Caco-2 (cell line): ENCODE results near the gene RGS5. TPM values are rescaled to one million over a fixed set of nuclear protein-coding genes. Genes with fewer than 3 reads are reported as not detected.

Experiments
- BruUV-seq: library from RNA; stranded (reverse); fragments of 400-500 nt; replicated peaks from 2 replicates; lab custom pipeline; 2021; lab: Mats Ljungman, UMichigan
- CTCF ChIA-PET: fragments of 300-600 bp; sonication (Branson Sonifier 250); formaldehyde crosslinking; loops from one replicate; lab custom pipeline; 2022; ENCODE audit warnings: antibody characterized with exemption; lab: Charles Lee
- POLR2A ChIA-PET: fragments of 300-600 bp; sonication (Branson Sonifier 250); formaldehyde crosslinking; loops from one replicate; lab custom pipeline; 2022; ENCODE audit warnings: antibody characterized with exemption; lab: Charles Lee
- DNase-seq, 2 experiments: peaks; one replicate each; pipeline versions ENCODE4 v3.0.0 to v3.0.0-alpha.2; 2020 to 2022
- H3K27me3 ChIP-seq: replicated peaks from 2 replicates; pipeline ENCODE4 v1.6.0; 2011; ENCODE audit warnings: low read length; ENCODE audit not compliant: control insufficient read depth, insufficient read depth
- H3K36me3 ChIP-seq: 2 replicates; pipeline ENCODE4 v1.5.1; 2011; ENCODE audit warnings: low read length; ENCODE audit not compliant: control insufficient read depth, insufficient read depth
- H3K4me1 ChIP-seq: fragments of 250-450 bp; sonication (Bioruptor Pico); 2 replicates; pipeline ENCODE4 v1.5.1; 2020; ENCODE audit warnings: mild to moderate bottlenecking
- H3K4me3 ChIP-seq: 2 replicates; pipeline ENCODE4 v1.5.1; 2011; ENCODE audit warnings: low read depth, mild to moderate bottlenecking, control low read depth, low read length
- H3K9me3 ChIP-seq: fragments of 250-450 bp; sonication (Bioruptor Pico); 2 replicates; pipeline ENCODE4 v1.5.1; 2020; ENCODE audit warnings: mild to moderate bottlenecking, moderate library complexity
- H3K27ac Mint-ChIP-seq: one replicate; pipeline ENCODE4 v1.8.0; 2022; ENCODE audit warnings: mixed read lengths; ENCODE audit not compliant: unreplicated experiment
- H3K27me3 Mint-ChIP-seq: one replicate; pipeline ENCODE4 v1.8.0; 2022; ENCODE audit warnings: mixed read lengths; ENCODE audit not compliant: insufficient read depth, unreplicated experiment
- H3K36me3 Mint-ChIP-seq: one replicate; pipeline ENCODE4 v1.8.0; 2022; ENCODE audit warnings: mild to moderate bottlenecking, mixed read lengths; ENCODE audit not compliant: insufficient read depth, unreplicated experiment
- H3K4me1 Mint-ChIP-seq: one replicate; pipeline ENCODE4 v1.8.0; 2022; ENCODE audit warnings: low read depth, mixed read lengths; ENCODE audit not compliant: unreplicated experiment
- H3K4me3 Mint-ChIP-seq: one replicate; pipeline ENCODE4 v1.8.0; 2022; ENCODE audit warnings: mild to moderate bottlenecking, moderate library complexity, mixed read lengths; ENCODE audit not compliant: unreplicated experiment
- H3K9me3 Mint-ChIP-seq: one replicate; pipeline ENCODE4 v1.8.0; 2022; ENCODE audit warnings: mixed read lengths; ENCODE audit not compliant: unreplicated experiment
- intact Hi-C: fragments of 100-400 bp; cut with micrococcal nuclease; formaldehyde crosslinking; loops from one replicate; pipeline ENCODE4 v1.10.0; 2022; ENCODE audit not compliant: unreplicated experiment
- total RNA-seq: library from RNA; stranded (reverse); gene quantifications from 2 replicates; pipeline ENCODE4 v1.2.3, GENCODE V29; 2022
- TF ChIP-seq, protein P1 (sequence below), 2 experiments: fragments of 200-600 bp in 1 of 2; IDR thresholded peaks; 1 replicate in 1 of 2; 2 replicates in 1 of 2; pipeline versions ENCODE4 v1.5.1 to v1.8.0; 2011 to 2022; ENCODE audit warnings: antibody characterized with exemption in 1 of 2, control low read depth in 1 of 2, inconsistent platforms in 1 of 2, low read depth in 1 of 2, low read length in 1 of 2, mild to moderate bottlenecking in 1 of 2, moderate library complexity in 1 of 2; ENCODE audit not compliant: insufficient read depth in 1 of 2, severe bottlenecking in 1 of 2, unreplicated experiment in 1 of 2

The RGS5 gene
- total RNA-seq, 1 experiment from 2014 or later = 8.4 TPM

DNA sequence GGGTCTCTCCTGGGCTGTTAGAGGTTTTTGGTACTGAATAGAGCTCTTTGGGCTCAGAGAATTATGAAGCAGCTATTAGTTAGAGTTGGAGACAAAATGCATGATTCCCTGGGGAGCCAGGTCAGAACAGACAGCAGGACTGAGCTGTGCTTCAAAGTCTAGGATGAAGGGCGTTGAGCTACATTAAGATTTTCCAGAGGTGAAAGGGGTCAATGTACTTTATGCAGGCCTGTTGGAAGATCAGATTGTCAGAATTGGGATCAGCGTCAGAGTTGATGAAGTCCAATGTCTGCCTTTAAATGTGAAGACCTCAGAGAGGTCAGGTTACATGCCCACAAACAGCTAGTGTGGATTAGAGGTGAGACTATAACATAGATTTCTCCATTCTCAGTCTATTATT lies 53.8 kb downstream of the RGS5 start:
- H3K9me3 Mint-ChIP-seq = no peaks in the 10 kb centered on the region
- no peak overlapping the region for H3K27ac Mint-ChIP-seq
- H3K4me1 Mint-ChIP-seq = no peaks in the 10 kb centered on the region
- Histone ChIP-seq H3K4me1 (no peaks in the 10 kb centered on the region), H3K36me3 (no peaks in the 10 kb centered on the region), H3K27me3 (no peaks in the 10 kb centered on the region), H3K9me3 (0 out of 2 replicates have a peak, but pooled peaks cover 4% of the 10 kb centered on the region), H3K4me3 (no peak overlapping the region)
- no TSS peak for BruUV-seq
- ChIA-PET POLR2A (no interaction called here), CTCF (no interaction called here)
- H3K4me3 Mint-ChIP-seq = no peak overlapping the region
- H3K36me3 Mint-ChIP-seq = no peaks in the 10 kb centered on the region
- intact Hi-C loops = no loop called here
- DNase-seq = no peak
- peaks cover 3% of the 10 kb centered on the region for H3K27me3 Mint-ChIP-seq
- TF ChIP-seq, protein P1, sequence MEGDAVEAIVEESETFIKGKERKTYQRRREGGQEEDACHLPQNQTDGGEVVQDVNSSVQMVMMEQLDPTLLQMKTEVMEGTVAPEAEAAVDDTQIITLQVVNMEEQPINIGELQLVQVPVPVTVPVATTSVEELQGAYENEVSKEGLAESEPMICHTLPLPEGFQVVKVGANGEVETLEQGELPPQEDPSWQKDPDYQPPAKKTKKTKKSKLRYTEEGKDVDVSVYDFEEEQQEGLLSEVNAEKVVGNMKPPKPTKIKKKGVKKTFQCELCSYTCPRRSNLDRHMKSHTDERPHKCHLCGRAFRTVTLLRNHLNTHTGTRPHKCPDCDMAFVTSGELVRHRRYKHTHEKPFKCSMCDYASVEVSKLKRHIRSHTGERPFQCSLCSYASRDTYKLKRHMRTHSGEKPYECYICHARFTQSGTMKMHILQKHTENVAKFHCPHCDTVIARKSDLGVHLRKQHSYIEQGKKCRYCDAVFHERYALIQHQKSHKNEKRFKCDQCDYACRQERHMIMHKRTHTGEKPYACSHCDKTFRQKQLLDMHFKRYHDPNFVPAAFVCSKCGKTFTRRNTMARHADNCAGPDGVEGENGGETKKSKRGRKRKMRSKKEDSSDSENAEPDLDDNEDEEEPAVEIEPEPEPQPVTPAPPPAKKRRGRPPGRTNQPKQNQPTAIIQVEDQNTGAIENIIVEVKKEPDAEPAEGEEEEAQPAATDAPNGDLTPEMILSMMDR (IDR thresholded peaks at IDR 0.05; ENCODE audit: insufficient read depth in 1 of 2, low read depth in 1 of 2, low read length in 1 of 2, severe bottlenecking in 1 of 2, unreplicated experiment in 1 of 2) = no peak

DNA sequence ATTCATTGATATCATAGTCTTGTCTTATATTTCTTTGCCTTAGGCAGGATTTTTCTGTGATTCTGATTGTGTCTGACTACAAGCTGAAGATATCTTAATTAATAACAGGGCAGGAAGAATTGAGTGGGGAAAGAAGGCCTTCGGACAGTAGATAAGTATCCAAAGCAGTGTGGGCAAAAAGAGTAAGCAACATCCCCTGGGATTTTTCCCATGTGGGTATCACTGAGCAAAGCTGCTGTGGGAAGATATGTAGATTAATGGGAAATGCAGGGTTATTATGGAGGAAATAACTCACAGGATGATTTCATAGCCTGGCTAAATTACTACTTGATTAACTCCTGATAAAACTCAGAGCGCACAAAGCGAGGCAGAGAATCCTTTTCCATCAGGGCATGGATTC lies 55.7 kb downstream of the RGS5 start:
- DNase-seq = no peak
- no TSS peak for BruUV-seq
- Mint-ChIP-seq H3K4me1 (no peaks in the 10 kb centered on the region), H3K27me3 (peaks cover 3% of the 10 kb centered on the region), H3K27ac (no peak overlapping the region), H3K4me3 (no peak overlapping the region), H3K9me3 (no peaks in the 10 kb centered on the region), H3K36me3 (no peaks in the 10 kb centered on the region)
- intact Hi-C loops = no loop called here
- Histone ChIP-seq H3K36me3 (no peaks in the 10 kb centered on the region), H3K9me3 (0 out of 2 replicates have a peak, but pooled peaks cover 4% of the 10 kb centered on the region), H3K27me3 (no peaks in the 10 kb centered on the region), H3K4me1 (no peaks in the 10 kb centered on the region), H3K4me3 (no peak overlapping the region)
- CTCF ChIA-PET = no interaction called here
- POLR2A ChIA-PET = no interaction called here
- TF ChIP-seq, protein P1 (IDR thresholded peaks at IDR 0.05; ENCODE audit: insufficient read depth in 1 of 2, low read depth in 1 of 2, low read length in 1 of 2, severe bottlenecking in 1 of 2, unreplicated experiment in 1 of 2) = no peak

DNA sequence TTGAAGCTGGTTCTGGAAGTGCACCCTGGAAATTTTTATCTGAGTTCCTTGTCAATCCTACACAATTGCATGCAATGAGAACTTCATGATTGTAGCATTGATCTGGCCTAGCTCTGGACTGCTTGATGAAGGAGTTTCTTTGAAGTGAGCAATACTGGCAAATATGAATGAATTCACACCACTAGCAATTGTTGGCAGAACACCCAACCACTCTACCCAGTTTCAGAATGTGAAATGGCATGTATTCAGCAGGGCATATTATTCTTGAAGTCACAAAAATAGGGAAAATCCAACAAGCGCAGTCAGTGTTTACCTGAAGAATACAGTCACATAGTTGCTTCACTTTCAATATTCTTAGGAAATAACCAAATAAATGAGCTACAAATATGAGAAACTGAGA lies 57.3 kb downstream of the RGS5 start:
- intact Hi-C loops = no loop called here
- CTCF ChIA-PET = no interaction called here

More for the DNA sequence above, 57.3 kb downstream of the RGS5 start:
- Histone ChIP-seq H3K36me3 (no peaks in the 10 kb centered on the region), H3K4me1 (no peaks in the 10 kb centered on the region), H3K27me3 (no peaks in the 10 kb centered on the region), H3K9me3 (no peaks in the 10 kb centered on the region), H3K4me3 (no peak overlapping the region)
- no TSS peak for BruUV-seq
- Mint-ChIP-seq H3K4me1 (no peaks in the 10 kb centered on the region), H3K4me3 (no peak overlapping the region), H3K36me3 (no peaks in the 10 kb centered on the region), H3K27me3 (peaks cover 5% of the 10 kb centered on the region), H3K9me3 (no peaks in the 10 kb centered on the region), H3K27ac (no peak overlapping the region)
- DNase-seq = no peak
- POLR2A ChIA-PET = no interaction called here
- TF ChIP-seq, protein P1 (IDR thresholded peaks at IDR 0.05; ENCODE audit: insufficient read depth in 1 of 2, low read depth in 1 of 2, low read length in 1 of 2, severe bottlenecking in 1 of 2, unreplicated experiment in 1 of 2) = no peak
